CD14-positive monocyte (primary cell): ENCODE data around the gene FOXRED2. TPM values are rescaled to one million over a fixed set of nuclear protein-coding genes. Genes with fewer than 3 reads are reported as not detected.

Source experiments
- DNase-seq, 3 donors: peaks; one replicate each; pipeline ENCODE4 v3.0.0-alpha.2; 2011 to 2022
- H2AFZ ChIP-seq: 2 replicates; pipeline ENCODE4 v1.6.0; 2012; ENCODE audit warnings: mild to moderate bottlenecking, low read depth, low read length, inconsistent platforms; ENCODE audit not compliant: insufficient read depth, poor library complexity, severe bottlenecking
- H3K27ac ChIP-seq, 2 donors: 1 replicate in 1 of 2; 2 replicates in 1 of 2; pipeline ENCODE4 v1.5.1; 2012 to 2013; ENCODE audit warnings: low read length in 2 of 2, control low read depth in 1 of 2, inconsistent platforms in 1 of 2, low read depth in 1 of 2, mild to moderate bottlenecking in 1 of 2
- H3K27me3 ChIP-seq, 2 donors: one replicate each; pipeline versions ENCODE4 v1.6.0 to v1.6.1; 2011 to 2013; ENCODE audit warnings: low read length in 2 of 2; ENCODE audit not compliant: control insufficient read depth in 2 of 2, insufficient read depth in 2 of 2
- H3K36me3 ChIP-seq, 2 donors: replicated peaks in 1 of 2; 1 replicate in 1 of 2; 2 replicates in 1 of 2; pipeline versions ENCODE4 v1.5.1 to v1.6.1; 2012 to 2013; ENCODE audit warnings: low read length in 2 of 2, control low read depth in 1 of 2, inconsistent platforms in 1 of 2, mild to moderate bottlenecking in 1 of 2; ENCODE audit not compliant: insufficient read depth in 2 of 2, control insufficient read depth in 1 of 2
- H3K4me1 ChIP-seq, 2 donors: 1 replicate in 1 of 2; 2 replicates in 1 of 2; pipeline versions ENCODE4 v1.5.1 to v1.6.1; 2012 to 2013; ENCODE audit warnings: low read length in 2 of 2, control low read depth in 1 of 2, inconsistent platforms in 1 of 2, mild to moderate bottlenecking in 1 of 2, moderate library complexity in 1 of 2; ENCODE audit not compliant: insufficient read depth in 2 of 2, control insufficient read depth in 1 of 2
- H3K4me2 ChIP-seq: replicated peaks from 2 replicates; pipeline ENCODE3; 2012; ENCODE audit warnings: low read length, moderate library complexity, mild to moderate bottlenecking; ENCODE audit not compliant: poor library complexity, severe bottlenecking; ENCODE audit errors: extremely low read depth
- H3K4me3 ChIP-seq, 3 experiments: fragments of 200-600 bp in 1 of 3; sonication (generic) in 1 of 3; replicated peaks in 1 of 3; 1 replicate in 2 of 3; 2 replicates in 1 of 3; pipeline ENCODE4 v1.5.1; 2011 to 2013; ENCODE audit warnings: low read length in 3 of 3, mild to moderate bottlenecking in 3 of 3, control low read depth in 2 of 3, low read depth in 2 of 3, inconsistent platforms in 1 of 3, moderate library complexity in 1 of 3
- H3K79me2 ChIP-seq: 2 replicates; pipeline ENCODE4 v1.6.0; 2012; ENCODE audit warnings: mild to moderate bottlenecking, control low read depth, inconsistent platforms, low read length, moderate library complexity; ENCODE audit not compliant: insufficient read depth
- H3K9ac ChIP-seq: 2 replicates; pipeline ENCODE4 v1.6.0; 2017; ENCODE audit warnings: low read length, mild to moderate bottlenecking; ENCODE audit not compliant: insufficient read depth, poor library complexity, severe bottlenecking
- H3K9me3 ChIP-seq, 2 donors: replicated peaks in 1 of 2; 1 replicate in 1 of 2; 2 replicates in 1 of 2; pipeline versions ENCODE4 v1.5.1 to v1.6.1; 2012 to 2013; ENCODE audit warnings: low read length in 2 of 2, control low read depth in 1 of 2; ENCODE audit not compliant: control insufficient read depth in 1 of 2, insufficient read depth in 1 of 2
- H4K20me1 ChIP-seq: 2 replicates; pipeline ENCODE4 v1.6.0; 2012; ENCODE audit warnings: mild to moderate bottlenecking, low read length, control low read depth, moderate library complexity; ENCODE audit not compliant: insufficient read depth
- H3K27ac Mint-ChIP-seq, 7 donors: one replicate each; pipeline ENCODE4 v1.8.0; 2020; ENCODE audit warnings: mild to moderate bottlenecking in 7 of 7, mixed read lengths in 7 of 7, moderate library complexity in 6 of 7, inconsistent platforms in 2 of 7
- H3K27me3 Mint-ChIP-seq, 3 donors: one replicate each; pipeline ENCODE4 v1.8.0; 2021 to 2022; ENCODE audit warnings: low read depth in 3 of 3, mild to moderate bottlenecking in 3 of 3, mixed read lengths in 3 of 3, moderate library complexity in 3 of 3, inconsistent platforms in 1 of 3
- H3K36me3 Mint-ChIP-seq, 2 donors: one replicate each; pipeline ENCODE4 v1.8.0; 2020; ENCODE audit warnings: mixed read lengths in 2 of 2, inconsistent platforms in 1 of 2, mild to moderate bottlenecking in 1 of 2
- H3K4me1 Mint-ChIP-seq: one replicate; pipeline ENCODE4 v1.8.0; 2020; ENCODE audit warnings: mild to moderate bottlenecking, mixed read lengths
- H3K4me3 Mint-ChIP-seq, 2 donors: one replicate each; pipeline ENCODE4 v1.8.0; 2020; ENCODE audit warnings: mild to moderate bottlenecking in 2 of 2, mixed read lengths in 2 of 2, moderate library complexity in 1 of 2
- H3K9me3 Mint-ChIP-seq, 7 donors: one replicate each; pipeline ENCODE4 v1.8.0; 2020 to 2022; ENCODE audit warnings: mixed read lengths in 7 of 7, mild to moderate bottlenecking in 6 of 7, moderate library complexity in 6 of 7, inconsistent platforms in 2 of 7
- CTCF ChIP-seq: fragments of 200-600 bp; IDR thresholded peaks from one replicate; pipeline ENCODE4 v1.8.0; 2022; ENCODE audit warnings: antibody characterized with exemption, mild to moderate bottlenecking
- WGBS: methylation state at CpG from one replicate; pipeline ENCODE4 v1.1.5; 2013; ENCODE audit warnings: missing lambda C conversion rate; ENCODE audit not compliant: insufficient coverage; 5-methylcytosine and 5-hydroxymethylcytosine counted together
- intact Hi-C, 2 donors: fragments of 100-400 bp; cut with micrococcal nuclease; formaldehyde crosslinking; loops; one replicate each; pipeline versions ENCODE4 v1.15.0 to v1.15.1; 2023
- polyA plus RNA-seq, 3 donors: library from polyadenylated mRNA; depleted of rRNA in 1 of 3; unstranded in 2 of 3; stranded (reverse) in 1 of 3; fragments of 300-500 nt in 2 of 3; fragments of >200 nt in 1 of 3; fragmentation: Illumina TruSeq in 2 of 3; gene quantifications; 1 replicate in 2 of 3; 2 replicates in 1 of 3; pipeline ENCODE4 v1.2.3, GENCODE V29; 2012 to 2021

The FOXRED2 gene
- polyA plus RNA-seq, 3 donors: 1.5 to 2.0 (median 1.9) TPM

- TF ChIP-seq CTCF: no peak
- H3K4me3 Mint-ChIP-seq: no peak overlapping the region
- Histone ChIP-seq H2AFZ (no peak overlapping the region), H3K9ac (no peak overlapping the region), H3K4me3 (no peak overlapping the region), H3K27ac (no peak overlapping the region), H3K36me3 (no peaks in the 10 kb centered on the region), H3K4me1 (peaks cover 13 to 21% of the 10 kb centered on the region in 2 donors), H3K4me2 (no peak overlapping the region), H4K20me1 (no peaks in the 10 kb centered on the region), H3K27me3 (peaks cover 0 to 4% of the 10 kb centered on the region in 2 donors), H3K79me2 (no peaks in the 10 kb centered on the region), H3K9me3 (no peaks in the 10 kb centered on the region)
- no peak for DNase-seq
- peaks cover 3 to 8% (median 6%) of the 10 kb centered on the region in 3 donors for H3K27me3 Mint-ChIP-seq
- H3K9me3 Mint-ChIP-seq: no peaks in the 10 kb centered on the region
- intact Hi-C loops: loop anchor here in 1 of 2 donors (10.0 kb wide), 1 partner anchor 306 kb away; no protein-coding TSS in a partner anchor
- WGBS: no CpG with 5 or more reads among the region's 5 CpGs
- H3K36me3 Mint-ChIP-seq: no peaks in the 10 kb centered on the region
- peak overlapping the region in 1 of 7 donors; percentile 60 for H3K27ac Mint-ChIP-seq
- H3K4me1 Mint-ChIP-seq: peaks cover 26% of the 10 kb centered on the region
These were observed 42.2 kb upstream of the FOXRED2 start for GRCh38 chr22:36549033-36549432.

GRCh38 chr22:36548606-36549005 is 41.8 kb upstream of the FOXRED2 start:
- Histone ChIP-seq H3K9me3 (no peaks in the 10 kb centered on the region), H2AFZ (no peak overlapping the region), H3K27me3 (peaks cover 0 to 4% of the 10 kb centered on the region in 2 donors), H3K9ac (no peak overlapping the region), H3K79me2 (no peaks in the 10 kb centered on the region), H3K27ac (no peak overlapping the region), H3K4me2 (no peak overlapping the region), H3K4me1 (peaks cover 13 to 21% of the 10 kb centered on the region in 2 donors), H3K4me3 (no peak overlapping the region), H3K36me3 (no peaks in the 10 kb centered on the region), H4K20me1 (no peaks in the 10 kb centered on the region)
- intact Hi-C loops: loop anchor here in 1 of 2 donors (10.0 kb wide), 1 partner anchor 306 kb away; no protein-coding TSS in a partner anchor
- no peaks in the 10 kb centered on the region for H3K9me3 Mint-ChIP-seq
- H3K4me1 Mint-ChIP-seq: peaks cover 26% of the 10 kb centered on the region
- no peak for DNase-seq
- peaks cover 3 to 8% (median 6%) of the 10 kb centered on the region in 3 donors for H3K27me3 Mint-ChIP-seq
- H3K4me3 Mint-ChIP-seq: no peak overlapping the region
- 66% methylated on average over 13 of the region's 14 CpGs for WGBS
- TF ChIP-seq CTCF: no peak
- peak overlapping the region in 1 of 7 donors; percentile 1 for H3K27ac Mint-ChIP-seq
- no peaks in the 10 kb centered on the region for H3K36me3 Mint-ChIP-seq
